22Rv1 (cell line): ENCODE data around the gene HEMK1.

Experiments used
- ZFX ChIP-seq: fragments of 450-650 bp; IDR thresholded peaks from 2 replicates; pipeline ENCODE4 v1.6.1; 2017; ENCODE audit warnings: antibody characterized with exemption, borderline replicate concordance
- TF ChIP-seq, protein P1 (sequence below): fragments of 450-650 bp; IDR thresholded peaks from 2 replicates; pipeline ENCODE4 v1.5.1; 2017; ENCODE audit warnings: mild to moderate bottlenecking

DNA sequence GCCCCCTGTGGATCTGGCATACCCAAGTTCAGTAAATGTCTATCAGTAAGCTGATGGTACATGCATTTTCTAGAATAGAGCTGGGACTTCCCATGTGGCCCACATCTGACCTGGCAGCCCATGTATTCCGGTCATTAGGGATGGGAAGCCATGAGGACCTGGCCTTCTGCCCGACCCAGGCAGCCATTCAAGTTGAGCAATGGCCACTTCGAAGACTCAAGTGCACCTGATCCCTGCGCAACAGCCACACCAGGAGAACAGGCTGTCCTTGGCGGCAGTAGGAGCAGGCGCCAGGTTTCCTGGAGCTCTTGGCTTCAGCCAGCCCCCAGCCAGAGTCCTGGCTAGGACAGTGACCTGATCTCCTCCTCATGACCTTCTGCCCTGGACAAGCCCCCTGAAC, 14.6 kb downstream of the HEMK1 start:
- TF ChIP-seq, protein P1, sequence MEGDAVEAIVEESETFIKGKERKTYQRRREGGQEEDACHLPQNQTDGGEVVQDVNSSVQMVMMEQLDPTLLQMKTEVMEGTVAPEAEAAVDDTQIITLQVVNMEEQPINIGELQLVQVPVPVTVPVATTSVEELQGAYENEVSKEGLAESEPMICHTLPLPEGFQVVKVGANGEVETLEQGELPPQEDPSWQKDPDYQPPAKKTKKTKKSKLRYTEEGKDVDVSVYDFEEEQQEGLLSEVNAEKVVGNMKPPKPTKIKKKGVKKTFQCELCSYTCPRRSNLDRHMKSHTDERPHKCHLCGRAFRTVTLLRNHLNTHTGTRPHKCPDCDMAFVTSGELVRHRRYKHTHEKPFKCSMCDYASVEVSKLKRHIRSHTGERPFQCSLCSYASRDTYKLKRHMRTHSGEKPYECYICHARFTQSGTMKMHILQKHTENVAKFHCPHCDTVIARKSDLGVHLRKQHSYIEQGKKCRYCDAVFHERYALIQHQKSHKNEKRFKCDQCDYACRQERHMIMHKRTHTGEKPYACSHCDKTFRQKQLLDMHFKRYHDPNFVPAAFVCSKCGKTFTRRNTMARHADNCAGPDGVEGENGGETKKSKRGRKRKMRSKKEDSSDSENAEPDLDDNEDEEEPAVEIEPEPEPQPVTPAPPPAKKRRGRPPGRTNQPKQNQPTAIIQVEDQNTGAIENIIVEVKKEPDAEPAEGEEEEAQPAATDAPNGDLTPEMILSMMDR, result no peak
- TF ChIP-seq ZFX, result no peak
